Fibroblast of gingiva (primary cell): ENCODE data around the gene ACP3.
"Not testable (repeated sequence)": the region's sequence is repeated elsewhere in the genome, so short reads cannot be mapped to it uniquely, and the experiment has no call there.

Experiments
- DNase-seq: peaks from one replicate; pipeline ENCODE4 v3.0.0-alpha.2; 2011; ENCODE audit warnings: low read depth

ACP3 gene

GRCh38 chr3:132317229-132317948 is at the start of gene ACP3:
Gene ACP3 (plus strand): TSS chr3:132317407. CDS start chr3:132317457, 50 bp downstream.
- DNase-seq: peak; percentile 75

- DNase-seq: peak; percentile 13
Measured at GRCh38 chr3:132268956-132269355, 48.3 kb upstream of the ACP3 start.

- DNase-seq: no peak
Measured at GRCh38 chr3:132273036-132273435, 44.2 kb upstream of the ACP3 start.

- no peak for DNase-seq
Measured at GRCh38 chr3:132276228-132276906, 40.8 kb upstream of the ACP3 start.

- no peak for DNase-seq
Measured at GRCh38 chr3:132279030-132279429, 38.2 kb upstream of the ACP3 start.

GRCh38 chr3:132283440-132283839 is 33.8 kb upstream of the ACP3 start:
- no peak for DNase-seq

- DNase-seq: no peak
Measured at GRCh38 chr3:132283916-132284405, 33.2 kb upstream of the ACP3 start.

- no peak for DNase-seq
Measured at GRCh38 chr3:132284781-132285619, 32.2 kb upstream of the ACP3 start.

GRCh38 chr3:132285620-132285945 is 31.6 kb upstream of the ACP3 start:
- DNase-seq: no peak

- no peak for DNase-seq
Measured at GRCh38 chr3:132286035-132286434, 31.2 kb upstream of the ACP3 start.

GRCh38 chr3:132288357-132288756 is 28.9 kb upstream of the ACP3 start:
- no peak for DNase-seq

- no peak for DNase-seq
Measured at GRCh38 chr3:132289316-132289715, 27.9 kb upstream of the ACP3 start.

- peak; percentile 85 for DNase-seq
Measured at GRCh38 chr3:132290833-132291232, 26.4 kb upstream of the ACP3 start.

GRCh38 chr3:132292042-132292441 is 25.2 kb upstream of the ACP3 start:
- DNase-seq: no peak

- DNase-seq: no peak
Measured at GRCh38 chr3:132293251-132293650, 24.0 kb upstream of the ACP3 start.

- DNase-seq: no peak
Measured at GRCh38 chr3:132294906-132295305, 22.3 kb upstream of the ACP3 start.

- DNase-seq: not testable (repeated sequence)
Measured at GRCh38 chr3:132303336-132304201, 13.6 kb upstream of the ACP3 start.

- DNase-seq: not testable (repeated sequence)
Measured at GRCh38 chr3:132304351-132304750, 12.9 kb upstream of the ACP3 start.

- DNase-seq: not testable (repeated sequence)
Measured at GRCh38 chr3:132310057-132310456, 7.2 kb upstream of the ACP3 start.

GRCh38 chr3:132311316-132311715 is 5.9 kb upstream of the ACP3 start:
- no peak for DNase-seq

- DNase-seq: peak; percentile 22
Measured at GRCh38 chr3:132311841-132312240, 5.4 kb upstream of the ACP3 start.

- no peak for DNase-seq
Measured at GRCh38 chr3:132315851-132316250, 1.4 kb upstream of the ACP3 start.
